GM12878 (cell line): Measurements from ENCODE around the gene MACROD2.

Experiments used
- CBX3 ChIP-seq: fragments of 200-600 bp; sonication (generic); IDR thresholded peaks from 2 replicates; pipeline ENCODE4 v1.6.1; 2016; ENCODE audit warnings: low read depth, borderline replicate concordance
- CTCF ChIP-seq, 3 experiments: IDR thresholded peaks in 2 of 3; conservative IDR thresholded peaks in 1 of 3; 2 replicates each; pipeline ENCODE4 v1.5.1; 2011; ENCODE audit warnings: low read depth in 3 of 3, low read length in 3 of 3, mild to moderate bottlenecking in 3 of 3, control low read depth in 2 of 3, moderate library complexity in 2 of 3, inconsistent platforms in 1 of 3, mixed read lengths in 1 of 3; ENCODE audit not compliant: control insufficient read depth in 2 of 3, insufficient read depth in 1 of 3; ENCODE audit errors: extremely low read depth in 1 of 3
- SMAD1 ChIP-seq: fragments of 450-650 bp; IDR thresholded peaks from 2 replicates; pipeline ENCODE4 v1.6.1; 2018; ENCODE audit warnings: mild to moderate bottlenecking, low read depth; ENCODE audit not compliant: partially characterized antibody

- TF ChIP-seq SMAD1 (no peak), CBX3 (no peak), CTCF (IDR thresholded peaks at IDR 0.05 in 2 of 3, conservative IDR thresholded peaks at IDR 0.05 in 1 of 3; ENCODE audit: control insufficient read depth in 2 of 3, extremely low read depth in 1 of 3, insufficient read depth in 1 of 3, low read depth in 3 of 3, low read length in 3 of 3) (no peak)
Observed at GRCh38 chr20:14210146-14210545, 214.8 kb downstream of the MACROD2 start.
